Nephron (organoid): ENCODE measurements around the gene AJAP1.

Experiments
- H3K27ac Mint-ChIP-seq, 3 experiments: 2 replicates each; pipeline ENCODE4 v1.8.0; 2020; ENCODE audit warnings: mixed read lengths in 3 of 3, mild to moderate bottlenecking in 2 of 3, moderate library complexity in 1 of 3
- H3K27me3 Mint-ChIP-seq: 2 replicates; pipeline ENCODE4 v1.8.0; 2021; ENCODE audit warnings: low read depth, mild to moderate bottlenecking, moderate library complexity, mixed read lengths
- H3K36me3 Mint-ChIP-seq: 2 replicates; pipeline ENCODE4 v1.8.0; 2020; ENCODE audit warnings: low read depth, mixed read lengths
- H3K4me1 Mint-ChIP-seq: 2 replicates; pipeline ENCODE4 v1.8.0; 2020; ENCODE audit warnings: mixed read lengths
- H3K4me3 Mint-ChIP-seq, 3 experiments: 2 replicates each; pipeline ENCODE4 v1.8.0; 2020; ENCODE audit warnings: mild to moderate bottlenecking in 3 of 3, mixed read lengths in 3 of 3, moderate library complexity in 2 of 3
- H3K9me3 Mint-ChIP-seq: 2 replicates; pipeline ENCODE4 v1.8.0; 2020; ENCODE audit warnings: mixed read lengths
- CTCF ChIP-seq, 3 experiments: fragments of 200-600 bp; sonication (generic); IDR thresholded peaks; one replicate each; pipeline ENCODE4 v1.5.0; 2021; ENCODE audit warnings: antibody characterized with exemption in 3 of 3; ENCODE audit not compliant: unreplicated experiment in 3 of 3

Gene AJAP1

GRCh38 chr1:4653796-4654725 lies at the start of gene AJAP1:
TSS of gene AJAP1 (plus strand) at chr1:4654609. CDS start at chr1:4655426, 817 bp downstream.
- Mint-ChIP-seq H3K9me3 (no peaks in the 10 kb centered on the region), H3K27me3 (peaks cover 49% of the 10 kb centered on the region), H3K4me1 (peaks cover 31% of the 10 kb centered on the region), H3K36me3 (no peaks in the 10 kb centered on the region), H3K27ac (no peak within 1 kb of the TSS), H3K4me3 (peak within 1 kb of the TSS; percentile 47 to 61 (median 58))
- TF ChIP-seq CTCF (IDR thresholded peaks at IDR 0.05; ENCODE audit: unreplicated experiment in 3 of 3): no peak

- H3K27me3 Mint-ChIP-seq: peaks cover 42% of the 10 kb centered on the region
- H3K36me3 Mint-ChIP-seq: no peaks in the 10 kb centered on the region
- no peak for TF ChIP-seq CTCF (IDR thresholded peaks at IDR 0.05; ENCODE audit: unreplicated experiment in 3 of 3)
- H3K4me3 Mint-ChIP-seq: no peak overlapping the region
- no peak overlapping the region for H3K27ac Mint-ChIP-seq
- peaks cover 6% of the 10 kb centered on the region for H3K4me1 Mint-ChIP-seq
- H3K9me3 Mint-ChIP-seq: peaks cover 8% of the 10 kb centered on the region
Observed at GRCh38 chr1:4605158-4605557, 49.3 kb upstream of the AJAP1 start.

DNA sequence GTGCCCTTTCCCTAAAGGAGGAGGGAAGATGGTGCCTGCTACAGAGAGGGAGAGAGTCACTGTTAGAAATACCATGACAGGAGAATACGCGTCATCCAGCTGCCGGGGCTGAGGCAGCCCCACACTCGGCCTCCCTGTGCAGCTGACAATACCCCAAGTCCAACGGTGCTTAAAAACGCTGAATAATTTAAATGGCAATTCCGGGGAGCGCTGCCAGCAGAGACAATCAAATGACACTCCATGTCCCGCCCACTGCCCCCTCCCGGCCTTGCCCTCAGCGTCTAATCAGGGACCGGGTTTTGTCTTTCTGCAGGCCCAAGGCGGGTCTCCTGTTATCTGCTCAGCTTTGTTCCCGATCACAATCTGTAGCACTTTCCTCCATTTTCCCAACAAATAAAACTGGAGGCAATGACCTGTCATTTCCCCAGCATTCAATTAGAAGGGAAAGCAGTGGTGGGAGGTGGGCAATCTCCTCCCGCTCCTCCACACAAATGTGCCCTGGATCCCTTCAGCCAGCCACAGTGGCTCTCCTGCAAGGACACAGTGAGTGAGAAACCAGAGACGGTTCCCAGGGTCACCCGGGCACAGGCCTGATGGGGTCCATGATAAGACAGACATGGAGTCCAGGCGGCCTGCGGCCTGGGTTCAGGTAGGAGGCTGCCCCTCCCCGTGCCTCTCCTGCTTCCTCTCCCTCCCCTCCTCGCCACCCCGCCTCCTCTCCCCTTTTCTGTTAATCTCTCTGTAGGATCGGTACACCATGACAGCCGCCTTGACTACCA lies 42.7 kb upstream of the AJAP1 start:
- Mint-ChIP-seq H3K27ac (no peak overlapping the region), H3K4me1 (peaks cover 4% of the 10 kb centered on the region), H3K9me3 (peaks cover 20% of the 10 kb centered on the region), H3K4me3 (no peak overlapping the region), H3K27me3 (peaks cover 14% of the 10 kb centered on the region), H3K36me3 (no peaks in the 10 kb centered on the region)
- no peak for TF ChIP-seq CTCF (IDR thresholded peaks at IDR 0.05; ENCODE audit: unreplicated experiment in 3 of 3)

GRCh38 chr1:4612991-4613390 lies 41.4 kb upstream of the AJAP1 start:
- no peak for TF ChIP-seq CTCF (IDR thresholded peaks at IDR 0.05; ENCODE audit: unreplicated experiment in 3 of 3)
- Mint-ChIP-seq H3K4me1 (peaks cover 4% of the 10 kb centered on the region), H3K27me3 (peaks cover 12% of the 10 kb centered on the region), H3K4me3 (no peak overlapping the region), H3K27ac (no peak overlapping the region), H3K9me3 (peaks cover 18% of the 10 kb centered on the region), H3K36me3 (no peaks in the 10 kb centered on the region)

GRCh38 chr1:4613606-4614370 lies 40.6 kb upstream of the AJAP1 start:
- Mint-ChIP-seq H3K27me3 (peaks cover 10% of the 10 kb centered on the region), H3K4me1 (peaks cover 4% of the 10 kb centered on the region), H3K27ac (no peak overlapping the region), H3K4me3 (no peak overlapping the region), H3K36me3 (no peaks in the 10 kb centered on the region), H3K9me3 (peaks cover 12% of the 10 kb centered on the region)
- no peak for TF ChIP-seq CTCF (IDR thresholded peaks at IDR 0.05; ENCODE audit: unreplicated experiment in 3 of 3)
